8988T (cell line): ENCODE measurements around the gene CEACAM19.
"Not testable (repeated sequence)": the region's sequence is repeated elsewhere in the genome, so short reads cannot be mapped to it uniquely, and the experiment has no call there.

Experiments used
- DNase-seq: peaks from one replicate; pipeline ENCODE4 v3.0.0; 2011

Gene CEACAM19

GRCh38 chr19:44646049-44646416 is 25.2 kb upstream of the CEACAM19 start:
- DNase-seq, result no peak

- no peak for DNase-seq
These were observed 24.1 kb upstream of the CEACAM19 start for GRCh38 chr19:44647144-44647543.

- DNase-seq, result no peak
These were observed 22.5 kb upstream of the CEACAM19 start for GRCh38 chr19:44648631-44649251.

- no peak for DNase-seq
These were observed 21.6 kb upstream of the CEACAM19 start for GRCh38 chr19:44649578-44650145.

GRCh38 chr19:44653343-44653742 is 17.9 kb upstream of the CEACAM19 start:
- DNase-seq, result no peak

GRCh38 chr19:44653977-44654774 is 17.1 kb upstream of the CEACAM19 start:
- DNase-seq, result peak; percentile 39

GRCh38 chr19:44657211-44657921 is 13.9 kb upstream of the CEACAM19 start:
- DNase-seq, result peak; percentile 30

- DNase-seq, result no peak
These were observed 13.1 kb upstream of the CEACAM19 start for GRCh38 chr19:44658069-44658733.

GRCh38 chr19:44660081-44660480 is 11.2 kb upstream of the CEACAM19 start:
- no peak for DNase-seq

- DNase-seq, result no peak
These were observed 10.1 kb upstream of the CEACAM19 start for GRCh38 chr19:44661205-44661604.

- no peak for DNase-seq
These were observed 9.4 kb upstream of the CEACAM19 start for GRCh38 chr19:44661904-44662303.

- no peak for DNase-seq
These were observed 8.4 kb upstream of the CEACAM19 start for GRCh38 chr19:44662691-44663385.

- no peak for DNase-seq
These were observed 7.3 kb upstream of the CEACAM19 start for GRCh38 chr19:44663996-44664395.

GRCh38 chr19:44664976-44665375 is 6.3 kb upstream of the CEACAM19 start:
- no peak for DNase-seq

GRCh38 chr19:44666852-44667556 is 4.3 kb upstream of the CEACAM19 start:
- no peak for DNase-seq

GRCh38 chr19:44668985-44669764 is 2.1 kb upstream of the CEACAM19 start:
- DNase-seq, result no peak

- DNase-seq, result not testable (repeated sequence)
These were observed 1.3 kb upstream of the CEACAM19 start for GRCh38 chr19:44670027-44670426.

- DNase-seq, result no peak
These were observed 944 bp downstream of the CEACAM19 start for GRCh38 chr19:44672226-44672625.

GRCh38 chr19:44673510-44673909 is 2.2 kb downstream of the CEACAM19 start:
- no peak for DNase-seq

- DNase-seq, result no peak
These were observed 4.2 kb downstream of the CEACAM19 start for GRCh38 chr19:44675521-44675920.
